ENCODE measurements around the gene ASH1L. TPM values are rescaled to one million over a fixed set of nuclear protein-coding genes. Genes with fewer than 3 reads are reported as not detected.
A peak's percentile ranks its signal among the peaks of the same experiment; 100 is the strongest.
"Not testable (repeated sequence)": the region's sequence is repeated elsewhere in the genome, so short reads cannot be mapped to it uniquely, and the experiment has no call there.

Gene ASH1L
- total RNA-seq, 4 donors from 2014 or later: 43.7 to 57.1 (median 52.0) TPM

- intact Hi-C loops (cut with DNase I; ENCODE audit: low total_unique reads) (no loop called here), in situ Hi-C loops (cut with MboI; ENCODE audit: low sequenced_read_pairs in 4 of 4) (no loop called here)
- TF ChIP-seq CTCF (IDR thresholded peaks at IDR 0.05 in 4 of 5, conservative IDR thresholded peaks at IDR 0.05 in 1 of 5): no peak
- TF ChIP-seq POLR2A (IDR thresholded peaks at IDR 0.05): no peak
- Histone ChIP-seq H3K27me3 (peaks cover 17 to 25% (median 24%) of the 10 kb centered on the region in 3 donors), H3K4me3 (no peak overlapping the region), H3K36me3 (no peaks in the 10 kb centered on the region), H3K4me1 (no peaks in the 10 kb centered on the region), H3K27ac (no peak overlapping the region), H3K9me3 (no peaks in the 10 kb centered on the region)
- no peak for DNase-seq
- ATAC-seq: no peak
Observed at GRCh38 chr1:155295942-155296267, 266.7 kb downstream of the ASH1L start.

GRCh38 chr1:155295183-155295941 is 267.2 kb downstream of the ASH1L start:
- TF ChIP-seq CTCF (IDR thresholded peaks at IDR 0.05 in 4 of 5, conservative IDR thresholded peaks at IDR 0.05 in 1 of 5): no peak
- TF ChIP-seq POLR2A (IDR thresholded peaks at IDR 0.05): no peak
- Histone ChIP-seq H3K27me3 (peaks cover 17 to 25% (median 24%) of the 10 kb centered on the region in 3 donors), H3K36me3 (no peaks in the 10 kb centered on the region), H3K4me1 (no peaks in the 10 kb centered on the region), H3K4me3 (peak overlapping the region in 3 of 4 donors; percentile 1 to 9 (median 9)), H3K27ac (no peak overlapping the region), H3K9me3 (no peaks in the 10 kb centered on the region)
- intact Hi-C loops (cut with DNase I; ENCODE audit: low total_unique reads) (no loop called here), in situ Hi-C loops (cut with MboI; ENCODE audit: low sequenced_read_pairs in 4 of 4) (no loop called here)
- ATAC-seq (no peak), DNase-seq (no peak)

- no peaks in the 10 kb centered on the region for H3K36me3 ChIP-seq
- no peaks in the 10 kb centered on the region for H3K4me1 ChIP-seq
- H3K4me3 ChIP-seq: peak overlapping the region in 2 of 4 donors; percentile 1 to 9
- DNase-seq (no peak), ATAC-seq (no peak)
- no peaks in the 10 kb centered on the region for H3K9me3 ChIP-seq
- no peak overlapping the region for H3K27ac ChIP-seq
- TF ChIP-seq POLR2A (IDR thresholded peaks at IDR 0.05): no peak
- no peak for TF ChIP-seq CTCF (IDR thresholded peaks at IDR 0.05 in 4 of 5, conservative IDR thresholded peaks at IDR 0.05 in 1 of 5)
- H3K27me3 ChIP-seq: peaks cover 17 to 25% (median 24%) of the 10 kb centered on the region in 3 donors
- in situ Hi-C loops (cut with MboI; ENCODE audit: low sequenced_read_pairs in 4 of 4) (no loop called here), intact Hi-C loops (cut with DNase I; ENCODE audit: low total_unique reads) (no loop called here)
Observed at GRCh38 chr1:155294520-155295182, 268.0 kb downstream of the ASH1L start.

- no peak for TF ChIP-seq CTCF (IDR thresholded peaks at IDR 0.05 in 4 of 5, conservative IDR thresholded peaks at IDR 0.05 in 1 of 5)
- no peak for TF ChIP-seq POLR2A (IDR thresholded peaks at IDR 0.05)
- no peak overlapping the region for H3K4me3 ChIP-seq
Observed at GRCh38 chr1:155293086-155293749, 269.4 kb downstream of the ASH1L start.

GRCh38 chr1:155291006-155291405 is 271.6 kb downstream of the ASH1L start:
- H3K4me1 ChIP-seq; H3K36me3 ChIP-seq; ATAC-seq; H3K4me3 ChIP-seq; DNase-seq; in situ Hi-C loops (cut with MboI; ENCODE audit: low sequenced_read_pairs in 4 of 4); H3K27ac ChIP-seq; H3K9me3 ChIP-seq; intact Hi-C loops (cut with DNase I; ENCODE audit: low total_unique reads): not testable (repeated sequence)
- H3K27me3 ChIP-seq: peaks cover 17 to 22% (median 18%) of the 10 kb centered on the region in 3 donors

More at GRCh38 chr1:155293086-155293749, 269.4 kb downstream of the ASH1L start:
- Histone ChIP-seq H3K27me3 (peaks cover 17 to 25% (median 24%) of the 10 kb centered on the region in 3 donors), H3K36me3 (no peaks in the 10 kb centered on the region), H3K9me3 (no peaks in the 10 kb centered on the region), H3K27ac (no peak overlapping the region), H3K4me1 (no peaks in the 10 kb centered on the region)
- DNase-seq (no peak), ATAC-seq (no peak)
- intact Hi-C loops (cut with DNase I; ENCODE audit: low total_unique reads) (no loop called here), in situ Hi-C loops (cut with MboI; ENCODE audit: low sequenced_read_pairs in 4 of 4) (no loop called here)
